ENCODE measurements around the gene USP40. TPM values are rescaled to one million over a fixed set of nuclear protein-coding genes. Genes with fewer than 3 reads are reported as not detected.

Gene USP40
- total RNA-seq, 2 experiments from 2014 or later, result 13.1 to 14.1 TPM

DNA sequence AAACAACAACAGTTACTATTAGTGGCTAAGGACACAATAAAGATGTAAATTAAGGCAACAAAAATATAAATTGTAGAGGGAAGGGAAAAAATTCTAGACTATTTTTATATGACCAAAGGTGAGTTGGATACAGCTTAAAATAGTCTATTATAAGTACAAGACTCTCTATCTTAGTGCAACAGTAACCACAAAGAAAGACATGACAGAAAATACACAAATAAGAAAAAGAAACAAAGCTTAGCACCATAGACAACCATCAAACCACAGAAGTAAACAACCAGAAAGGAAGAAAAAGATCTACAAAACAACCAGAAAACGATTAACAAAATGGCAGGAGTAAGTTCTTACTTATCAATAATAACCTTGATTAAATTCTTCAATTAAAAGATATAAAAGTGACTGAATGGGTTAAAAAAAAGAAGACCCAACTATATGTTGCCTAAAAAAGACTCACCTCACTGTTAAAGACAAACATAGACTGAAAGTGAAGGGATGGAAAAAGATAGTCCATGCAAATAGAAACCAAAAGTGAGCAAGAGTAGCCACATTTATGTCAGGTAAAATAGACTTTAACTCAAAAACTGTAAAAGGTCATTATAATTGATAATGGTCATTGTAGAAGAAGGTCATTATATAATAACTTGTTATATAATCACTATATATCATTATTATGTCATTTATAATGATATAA, 62.5 kb downstream of the USP40 start:
- Mint-ChIP-seq H3K4me3 (no peak overlapping the region), H3K4me1 (ENCODE audit: low read depth) (peaks cover 25% of the 10 kb centered on the region), H3K27me3 (ENCODE audit: low read depth) (no peaks in the 10 kb centered on the region), H3K36me3 (ENCODE audit: low read depth) (peaks cover 31% of the 10 kb centered on the region), H3K9me3 (ENCODE audit: insufficient read depth) (peaks cover 16% of the 10 kb centered on the region), H3K27ac (no peak overlapping the region)
- CTCF ChIA-PET, result no interaction called here
- POLR2A ChIA-PET, result no interaction called here
- DNase-seq (no peak), ATAC-seq (no peak)

DNA sequence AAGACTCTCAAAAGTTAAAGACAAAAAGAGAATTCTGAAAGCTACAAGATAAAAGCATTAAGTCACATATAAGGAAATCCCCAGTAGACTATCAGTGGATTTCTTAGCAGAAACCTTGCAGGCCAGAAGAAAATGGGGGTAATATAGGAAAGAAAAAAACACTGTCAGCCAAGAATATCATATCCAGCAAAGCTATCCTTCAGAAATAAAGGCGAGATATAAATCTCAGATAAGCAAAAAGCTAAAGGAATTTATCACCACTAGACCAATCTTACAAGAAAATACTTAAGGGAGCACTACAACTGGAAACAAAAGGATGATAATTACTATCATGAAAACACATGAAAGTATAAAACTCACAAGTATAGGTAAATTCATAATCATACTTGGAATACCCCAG, 63.1 kb downstream of the USP40 start:
- Mint-ChIP-seq H3K4me3 (no peak overlapping the region), H3K27ac (no peak overlapping the region), H3K27me3 (ENCODE audit: low read depth) (no peaks in the 10 kb centered on the region), H3K9me3 (ENCODE audit: insufficient read depth) (peaks cover 16% of the 10 kb centered on the region), H3K36me3 (ENCODE audit: low read depth) (peaks cover 36% of the 10 kb centered on the region), H3K4me1 (ENCODE audit: low read depth) (peaks cover 25% of the 10 kb centered on the region)
- CTCF ChIA-PET, result no interaction called here
- POLR2A ChIA-PET, result no interaction called here
- DNase-seq (no peak), ATAC-seq (no peak)

DNA sequence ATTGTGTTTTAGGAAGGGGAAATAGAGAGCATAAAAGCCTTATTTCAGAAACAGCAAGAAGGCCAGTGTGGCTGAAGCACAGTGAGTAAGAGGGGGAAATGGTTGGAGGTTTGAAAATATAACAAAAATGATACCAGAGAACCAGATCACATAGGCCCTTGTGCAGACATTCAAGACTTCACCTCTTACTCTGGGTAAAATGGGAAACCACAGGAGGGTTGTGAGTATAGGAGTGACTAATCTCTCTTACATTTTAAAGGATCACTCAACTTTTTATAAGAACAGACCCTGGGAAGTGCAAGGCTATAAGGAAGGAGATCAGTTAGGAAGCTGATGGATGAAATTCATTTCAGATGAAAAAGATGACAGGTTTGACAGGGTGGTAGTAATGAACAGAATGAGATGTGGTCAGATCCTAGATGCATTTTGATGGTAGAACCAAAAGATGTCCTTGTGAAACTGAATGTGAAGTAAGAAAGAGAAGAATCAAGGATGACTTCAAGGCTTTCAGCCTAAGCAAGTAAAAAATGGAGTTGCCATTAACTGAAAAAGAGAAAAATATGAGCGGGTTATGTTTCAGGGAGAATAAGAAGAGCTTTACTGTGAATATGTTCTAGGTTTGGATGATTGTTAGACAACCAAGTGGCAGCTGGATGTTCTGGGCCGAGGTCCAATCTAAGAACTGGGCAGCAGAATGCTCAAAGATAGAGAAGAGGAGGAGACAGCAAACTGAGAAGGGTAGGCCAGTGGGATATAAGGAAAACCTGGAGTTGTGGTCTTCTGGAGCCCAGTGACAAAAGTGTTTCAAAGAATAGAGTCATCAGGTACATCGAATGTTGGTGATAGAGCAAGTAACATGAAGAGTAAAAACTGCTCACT, 65.1 kb downstream of the USP40 start:
- DNase-seq (no peak), ATAC-seq (peak; percentile 53)
- H3K9me3 Mint-ChIP-seq (ENCODE audit: insufficient read depth), result peaks cover 16% of the 10 kb centered on the region
- peaks cover 42% of the 10 kb centered on the region for H3K36me3 Mint-ChIP-seq (ENCODE audit: low read depth)
- ChIA-PET CTCF (interaction anchor here (0.9 kb wide), 1 partner anchor 64 kb away, joined by 3 read pairs; no protein-coding TSS in a partner anchor), POLR2A (interaction anchor here (0.6 kb wide), 1 partner anchor 585 kb away, joined by 3 read pairs; no protein-coding TSS in a partner anchor)
- peaks cover 45% of the 10 kb centered on the region for H3K4me1 Mint-ChIP-seq (ENCODE audit: low read depth)
- no peak overlapping the region for H3K27ac Mint-ChIP-seq
- H3K4me3 Mint-ChIP-seq, result no peak overlapping the region
- H3K27me3 Mint-ChIP-seq (ENCODE audit: low read depth), result no peaks in the 10 kb centered on the region

DNA sequence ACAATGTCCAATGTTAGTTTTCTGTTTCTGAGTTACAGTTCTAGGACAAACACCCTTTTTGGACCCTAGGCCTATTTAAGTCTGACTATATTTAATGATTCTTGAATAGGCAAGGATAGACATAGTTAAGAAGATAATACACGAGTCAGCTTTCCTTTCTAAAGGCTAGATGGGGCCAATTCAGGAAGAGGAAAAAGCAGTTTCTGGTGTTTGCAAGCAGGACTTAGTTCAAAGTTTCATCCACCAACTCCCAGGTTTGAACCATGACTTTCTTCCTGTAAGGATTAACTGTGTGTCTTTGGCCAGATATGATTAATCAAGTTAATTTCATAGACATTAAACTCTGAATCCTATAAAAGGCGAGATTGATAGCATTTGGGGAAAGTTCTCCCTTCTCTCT, 66.7 kb downstream of the USP40 start:
- no peak for DNase-seq
- Mint-ChIP-seq H3K27ac (no peak overlapping the region), H3K4me1 (ENCODE audit: low read depth) (peaks cover 45% of the 10 kb centered on the region), H3K27me3 (ENCODE audit: low read depth) (no peaks in the 10 kb centered on the region), H3K36me3 (ENCODE audit: low read depth) (peaks cover 42% of the 10 kb centered on the region), H3K4me3 (no peak overlapping the region), H3K9me3 (ENCODE audit: insufficient read depth) (peaks cover 16% of the 10 kb centered on the region)
- CTCF ChIA-PET, result no interaction called here
- POLR2A ChIA-PET, result no interaction called here
- no peak for ATAC-seq

DNA sequence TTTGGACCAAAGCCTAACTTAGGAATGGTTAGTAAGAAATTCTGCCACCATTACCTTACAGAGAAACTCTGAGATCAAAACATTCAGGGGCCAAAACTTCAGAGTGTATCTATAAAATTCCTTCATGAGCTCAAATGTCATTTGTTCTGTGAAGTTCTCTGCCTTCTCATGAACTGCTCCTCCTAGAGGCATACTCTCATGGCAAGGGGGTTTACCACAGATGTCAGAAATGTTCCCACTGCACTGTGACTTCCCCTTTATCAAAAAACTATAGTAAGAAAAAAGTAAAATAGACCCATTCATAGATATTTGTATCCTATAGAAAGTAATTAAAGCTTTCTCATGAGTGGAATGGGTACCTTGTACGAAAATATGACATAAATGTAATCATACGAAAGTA, 68.5 kb downstream of the USP40 start:
- H3K9me3 Mint-ChIP-seq (ENCODE audit: insufficient read depth), result peaks cover 7% of the 10 kb centered on the region
- POLR2A ChIA-PET, result no interaction called here
- no peak for ATAC-seq

DNA sequence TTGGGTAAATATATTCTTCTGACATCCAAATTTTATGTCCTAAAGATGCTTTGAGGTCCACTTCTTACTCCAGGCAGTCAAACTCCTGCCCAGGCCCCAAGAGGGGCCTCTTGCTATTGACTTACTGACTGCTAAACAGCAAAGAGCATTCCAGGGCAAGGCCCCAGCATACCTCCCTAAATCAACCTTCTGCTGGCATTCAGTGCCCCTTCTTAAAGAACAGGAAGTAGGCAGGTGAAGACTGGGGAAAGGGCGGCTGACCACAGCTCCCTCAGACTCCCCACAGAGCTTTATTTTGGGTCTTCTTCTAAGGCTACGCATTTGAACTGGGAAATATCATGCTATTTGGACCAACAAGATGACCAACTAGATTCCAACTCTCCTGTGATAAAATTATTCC, 68.9 kb downstream of the USP40 start:
- ChIA-PET POLR2A (no interaction called here), CTCF (no interaction called here)
- no peaks in the 10 kb centered on the region for H3K27me3 Mint-ChIP-seq (ENCODE audit: low read depth)
- no peak for DNase-seq
- H3K4me3 Mint-ChIP-seq, result no peak overlapping the region
- H3K9me3 Mint-ChIP-seq (ENCODE audit: insufficient read depth), result peaks cover 3% of the 10 kb centered on the region
- no peak overlapping the region for H3K27ac Mint-ChIP-seq
- no peak for ATAC-seq
- peaks cover 25% of the 10 kb centered on the region for H3K36me3 Mint-ChIP-seq (ENCODE audit: low read depth)
- H3K4me1 Mint-ChIP-seq (ENCODE audit: low read depth), result peaks cover 36% of the 10 kb centered on the region

More for the DNA sequence above, 68.5 kb downstream of the USP40 start:
- H3K27ac Mint-ChIP-seq, result no peak overlapping the region
- DNase-seq, result no peak
- peaks cover 39% of the 10 kb centered on the region for H3K4me1 Mint-ChIP-seq (ENCODE audit: low read depth)
- no peaks in the 10 kb centered on the region for H3K27me3 Mint-ChIP-seq (ENCODE audit: low read depth)
- CTCF ChIA-PET, result no interaction called here
- peaks cover 29% of the 10 kb centered on the region for H3K36me3 Mint-ChIP-seq (ENCODE audit: low read depth)
- H3K4me3 Mint-ChIP-seq, result no peak overlapping the region

DNA sequence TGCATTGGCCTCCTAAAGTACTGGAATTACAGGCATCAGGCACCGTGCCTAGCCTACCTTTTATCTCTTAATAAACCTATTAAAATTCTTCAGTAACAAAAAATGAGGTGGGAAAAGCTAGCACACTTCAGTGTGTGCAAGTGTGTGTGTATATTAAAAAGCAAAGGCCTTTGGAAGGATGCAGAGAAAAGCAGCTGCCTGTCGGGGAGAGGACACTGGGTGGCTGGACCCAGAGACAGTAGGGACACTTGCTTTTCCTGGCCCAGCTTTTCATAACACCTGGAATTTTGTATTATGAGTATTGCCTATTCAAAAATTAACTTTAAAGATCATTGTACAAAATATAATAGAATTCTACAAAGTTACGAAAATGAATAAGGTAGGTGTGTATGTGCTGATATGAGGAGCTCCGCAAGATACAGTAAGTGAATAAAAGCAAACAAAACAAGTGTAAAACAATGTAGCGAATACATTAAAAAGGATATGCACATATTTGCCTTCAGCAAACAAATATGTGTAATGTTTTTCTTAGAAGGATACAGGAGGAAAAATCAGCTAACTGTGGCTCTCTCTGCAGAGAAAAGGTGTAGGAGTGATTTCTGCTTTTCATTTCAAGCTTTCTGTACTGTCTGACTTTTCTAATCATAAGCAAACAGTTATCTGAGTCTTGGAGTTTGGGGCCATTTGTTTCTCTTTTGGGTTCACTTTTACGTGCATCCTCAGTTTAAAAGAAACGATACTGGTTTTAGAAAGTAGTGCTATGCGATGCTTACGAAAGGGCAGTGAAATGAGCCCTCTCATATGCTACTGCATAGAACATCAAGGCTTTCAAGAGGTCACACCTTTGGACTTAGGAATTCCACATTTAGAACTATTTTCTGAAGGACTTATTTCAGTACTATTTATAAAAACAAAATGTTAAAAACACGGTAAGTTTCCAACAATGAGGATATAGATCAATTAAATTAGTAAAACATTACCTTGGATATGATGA, 70.8 kb downstream of the USP40 start:
- H3K36me3 Mint-ChIP-seq (ENCODE audit: low read depth), result peaks cover 13% of the 10 kb centered on the region
- CTCF ChIA-PET, result interaction anchor here (1.1 kb wide), 1 partner anchor 71 kb away, joined by 3 read pairs; the partner anchor contains the start of gene USP40
- ATAC-seq (no peak), DNase-seq (no peak)
- POLR2A ChIA-PET, result no interaction called here
- no peak overlapping the region for H3K4me3 Mint-ChIP-seq
- peaks cover 24% of the 10 kb centered on the region for H3K4me1 Mint-ChIP-seq (ENCODE audit: low read depth)
- H3K9me3 Mint-ChIP-seq (ENCODE audit: insufficient read depth), result no peaks in the 10 kb centered on the region
- no peak overlapping the region for H3K27ac Mint-ChIP-seq
- H3K27me3 Mint-ChIP-seq (ENCODE audit: low read depth), result no peaks in the 10 kb centered on the region

DNA sequence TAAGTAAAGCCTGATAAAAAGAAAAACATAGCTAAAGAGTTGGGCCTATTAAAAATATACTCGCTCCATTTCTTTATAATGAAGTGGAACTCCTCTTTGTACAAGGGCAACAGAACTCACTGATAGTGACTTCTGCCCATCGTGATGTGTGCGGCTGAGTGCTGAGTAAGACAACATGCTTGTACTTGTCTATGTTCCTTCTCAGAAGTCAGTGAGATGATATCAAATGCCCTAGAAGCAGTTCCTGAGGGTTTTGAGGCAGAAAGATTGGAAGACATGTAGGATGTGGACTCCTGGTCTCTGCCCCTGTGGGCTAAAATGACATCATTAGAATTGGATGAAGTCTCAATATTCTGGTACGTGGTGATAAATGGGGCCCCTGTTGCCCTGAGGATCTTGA, 73.8 kb downstream of the USP40 start:
- Mint-ChIP-seq H3K9me3 (ENCODE audit: insufficient read depth) (no peaks in the 10 kb centered on the region), H3K36me3 (ENCODE audit: low read depth) (peaks cover 7% of the 10 kb centered on the region), H3K4me3 (no peak overlapping the region), H3K27me3 (ENCODE audit: low read depth) (no peaks in the 10 kb centered on the region), H3K4me1 (ENCODE audit: low read depth) (peaks cover 12% of the 10 kb centered on the region), H3K27ac (no peak overlapping the region)
- DNase-seq (no peak), ATAC-seq (no peak)
- CTCF ChIA-PET, result interaction anchor here (0.7 kb wide), 1 partner anchor 20 kb away, joined by 3 read pairs; no protein-coding TSS in a partner anchor
- POLR2A ChIA-PET, result no interaction called here

DNA sequence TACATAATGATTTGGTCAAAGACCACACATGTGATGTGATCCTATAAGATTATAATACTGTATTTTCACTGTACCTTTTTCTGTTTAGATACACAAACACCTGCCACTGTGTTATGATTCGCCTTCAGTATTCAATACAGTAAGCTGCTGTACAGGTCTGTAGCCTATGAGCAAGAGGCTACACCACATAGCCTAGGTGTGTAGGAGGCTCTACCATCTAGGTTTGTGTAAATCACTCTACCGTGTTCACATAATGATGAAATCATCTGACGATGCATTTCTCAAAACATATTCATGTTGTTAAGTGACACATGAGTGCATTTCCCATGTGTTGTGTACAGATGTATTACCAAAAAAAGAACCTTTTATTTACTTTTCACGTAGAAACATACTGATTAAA, 74.5 kb downstream of the USP40 start:
- CTCF ChIA-PET, result interaction anchor here (0.7 kb wide), 1 partner anchor 20 kb away, joined by 3 read pairs; no protein-coding TSS in a partner anchor
- DNase-seq, result no peak
- H3K4me1 Mint-ChIP-seq (ENCODE audit: low read depth), result peaks cover 5% of the 10 kb centered on the region

DNA sequence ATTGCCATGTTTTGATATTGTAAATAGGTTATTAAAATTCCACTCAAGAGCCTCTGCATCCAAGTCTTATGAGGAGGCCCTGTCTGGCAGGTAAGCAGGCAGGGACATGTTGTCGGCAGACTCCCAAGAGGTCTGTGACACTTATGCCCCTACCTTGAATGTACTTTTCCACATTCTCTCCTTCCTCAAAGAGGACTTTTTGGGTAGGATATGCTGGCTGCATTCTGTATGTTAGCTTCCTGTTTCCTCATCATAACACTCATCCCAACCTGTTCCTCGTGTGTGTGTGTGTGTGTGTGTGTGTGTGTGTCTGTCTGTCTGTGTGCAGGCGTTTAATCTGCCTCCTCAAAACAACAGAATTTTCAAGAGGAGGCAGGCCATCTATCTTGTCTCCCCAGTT, 75.3 kb downstream of the USP40 start:
- ATAC-seq, result no peak
- Mint-ChIP-seq H3K27ac (no peak overlapping the region), H3K4me3 (no peak overlapping the region), H3K27me3 (ENCODE audit: low read depth) (no peaks in the 10 kb centered on the region), H3K36me3 (ENCODE audit: low read depth) (peaks cover 7% of the 10 kb centered on the region), H3K4me1 (ENCODE audit: low read depth) (no peaks in the 10 kb centered on the region), H3K9me3 (ENCODE audit: insufficient read depth) (no peaks in the 10 kb centered on the region)
- CTCF ChIA-PET, result no interaction called here
- POLR2A ChIA-PET, result no interaction called here
- no peak for DNase-seq

More for the DNA sequence above, 74.5 kb downstream of the USP40 start:
- Mint-ChIP-seq H3K9me3 (ENCODE audit: insufficient read depth) (no peaks in the 10 kb centered on the region), H3K36me3 (ENCODE audit: low read depth) (peaks cover 7% of the 10 kb centered on the region), H3K27ac (no peak overlapping the region), H3K4me3 (no peak overlapping the region), H3K27me3 (ENCODE audit: low read depth) (no peaks in the 10 kb centered on the region)
- POLR2A ChIA-PET, result no interaction called here
- ATAC-seq, result no peak

DNA sequence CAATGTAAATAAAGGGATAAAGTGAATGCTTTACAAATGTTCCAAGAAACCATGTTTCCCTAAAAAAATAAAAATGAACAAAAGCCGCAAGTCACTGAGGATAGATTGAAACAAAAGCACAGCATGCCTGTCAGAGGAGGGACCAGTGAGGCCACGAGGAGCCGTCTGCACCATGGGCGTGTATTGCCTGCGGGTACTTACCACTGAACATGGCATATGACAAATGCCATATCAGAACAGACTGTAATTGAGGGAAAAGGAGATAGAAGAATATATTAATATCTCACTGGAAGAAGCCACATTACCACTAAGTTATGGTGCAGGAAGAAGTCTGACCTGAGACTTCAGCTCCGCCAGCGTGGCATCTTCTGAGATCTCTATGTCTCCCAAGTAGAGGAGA, 75.8 kb downstream of the USP40 start:
- H3K27me3 Mint-ChIP-seq (ENCODE audit: low read depth), result no peaks in the 10 kb centered on the region
- ChIA-PET CTCF (no interaction called here), POLR2A (no interaction called here)
- no peak for DNase-seq
- ATAC-seq, result no peak
- H3K9me3 Mint-ChIP-seq (ENCODE audit: insufficient read depth), result no peaks in the 10 kb centered on the region
- no peak overlapping the region for H3K4me3 Mint-ChIP-seq
- H3K36me3 Mint-ChIP-seq (ENCODE audit: low read depth), result peaks cover 7% of the 10 kb centered on the region
- no peak overlapping the region for H3K27ac Mint-ChIP-seq
- H3K4me1 Mint-ChIP-seq (ENCODE audit: low read depth), result no peaks in the 10 kb centered on the region
